DOHH2 (cell line): ENCODE data around the gene OSBPL10.

Experiments
- H3F3A ChIP-seq: fragments of 200-600 bp; sonication (generic), shearing (Covaris generic); 2 replicates; pipeline ENCODE4 v1.6.0; 2016; ENCODE audit warnings: antibody characterized with exemption, mild to moderate bottlenecking; ENCODE audit not compliant: control insufficient read depth, insufficient read depth
- H3K27ac ChIP-seq: fragments of 200-600 bp; sonication (generic); 2 replicates; pipeline ENCODE4 v1.5.1; 2014; ENCODE audit warnings: low read depth, mild to moderate bottlenecking, low read length, moderate library complexity
- H3K27me3 ChIP-seq: fragments of 200-600 bp; sonication (generic); 2 replicates; pipeline ENCODE4 v1.6.1; 2014; ENCODE audit warnings: mild to moderate bottlenecking, low read length, mixed read lengths; ENCODE audit not compliant: control insufficient read depth
- H3K36me3 ChIP-seq: fragments of 200-600 bp; sonication (generic); 2 replicates; pipeline ENCODE4 v1.6.1; 2014; ENCODE audit warnings: mild to moderate bottlenecking, low read length, moderate library complexity, mixed read lengths; ENCODE audit not compliant: control insufficient read depth
- H3K4me1 ChIP-seq: fragments of 200-600 bp; sonication (generic); 2 replicates; pipeline ENCODE4 v1.6.1; 2014; ENCODE audit warnings: mild to moderate bottlenecking, low read length, mixed read lengths; ENCODE audit not compliant: control insufficient read depth
- H3K4me2 ChIP-seq: fragments of 200-600 bp; sonication (generic); 2 replicates; pipeline ENCODE4 v1.6.0; 2014; ENCODE audit warnings: mild to moderate bottlenecking, low read length, moderate library complexity
- H3K4me3 ChIP-seq: fragments of 200-600 bp; sonication (generic); 2 replicates; pipeline ENCODE4 v1.5.1; 2014; ENCODE audit warnings: mild to moderate bottlenecking, low read length, mixed read lengths
- H3K79me2 ChIP-seq: fragments of 200-600 bp; sonication (generic); 2 replicates; pipeline ENCODE4 v1.6.1; 2014; ENCODE audit warnings: mild to moderate bottlenecking, low read length, mixed read lengths; ENCODE audit not compliant: control insufficient read depth
- H3K9me2 ChIP-seq: fragments of 200-600 bp; sonication (generic); replicated peaks from 2 replicates; pipeline ENCODE4 v1.6.1; 2014; ENCODE audit warnings: mild to moderate bottlenecking, low read length, mixed read lengths; ENCODE audit not compliant: control insufficient read depth
- H3K9me3 ChIP-seq: fragments of 200-600 bp; sonication (generic); 2 replicates; pipeline ENCODE4 v1.6.1; 2014; ENCODE audit warnings: antibody characterized with exemption, low read length, mixed read lengths; ENCODE audit not compliant: control insufficient read depth, insufficient read depth
- H4K20me1 ChIP-seq: fragments of 200-600 bp; sonication (generic); 2 replicates; pipeline ENCODE4 v1.6.0; 2014; ENCODE audit warnings: low read depth, mild to moderate bottlenecking, antibody characterized with exemption, low read length, moderate library complexity; ENCODE audit not compliant: control insufficient read depth, insufficient read depth
- CTCF ChIP-seq: fragments of 200-600 bp; sonication (generic); IDR thresholded peaks from one replicate; pipeline ENCODE4 v1.5.1; 2014; ENCODE audit warnings: antibody characterized with exemption, mild to moderate bottlenecking, low read depth, low read length; ENCODE audit not compliant: poor library complexity, severe bottlenecking
- EZH2phosphoT487 ChIP-seq: fragments of 200-600 bp; sonication (generic); IDR thresholded peaks from 2 replicates; pipeline ENCODE4 v1.6.1; 2017; ENCODE audit warnings: borderline replicate concordance, mild to moderate bottlenecking, antibody characterized with exemption, low read length, moderate library complexity, mixed read lengths

Gene OSBPL10

DNA sequence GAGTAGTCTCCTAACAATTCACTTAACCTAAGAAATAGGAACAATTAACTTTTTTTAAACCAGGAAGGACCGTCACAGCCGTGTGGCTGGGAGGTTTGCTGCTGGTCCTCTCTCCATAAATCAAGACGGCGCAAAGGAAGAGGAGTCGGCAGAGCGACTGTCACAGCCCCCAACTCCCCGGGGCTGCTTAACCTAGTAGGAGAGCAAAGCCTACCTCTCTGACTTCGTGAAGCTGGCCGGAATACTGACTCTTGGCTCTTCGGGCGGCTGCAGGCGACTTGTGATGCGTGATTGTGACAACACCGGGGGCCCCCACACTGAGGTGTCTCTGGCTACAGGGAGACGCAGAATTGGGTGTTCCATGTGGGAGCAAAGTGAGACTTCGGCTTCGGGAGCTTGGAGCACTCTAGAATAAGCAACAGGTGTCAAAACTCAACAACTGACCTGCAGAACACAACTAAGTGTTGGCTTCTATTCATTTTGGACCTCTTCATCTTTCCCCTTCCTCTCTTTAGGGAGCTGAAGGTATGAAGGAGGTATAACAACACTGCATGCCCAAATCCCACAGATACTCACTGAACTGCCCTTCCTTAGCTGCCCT, 151.1 kb downstream of the OSBPL10 start:
- H3K79me2 ChIP-seq = peaks cover 58% of the 10 kb centered on the region
- no peaks in the 10 kb centered on the region for H4K20me1 ChIP-seq
- H3K4me3 ChIP-seq = no peak overlapping the region
- no peaks in the 10 kb centered on the region for H3F3A ChIP-seq
- peaks cover 46% of the 10 kb centered on the region for H3K36me3 ChIP-seq
- H3K4me2 ChIP-seq = no peak overlapping the region
- no peaks in the 10 kb centered on the region for H3K27me3 ChIP-seq
- H3K4me1 ChIP-seq = no peaks in the 10 kb centered on the region
- no peaks in the 10 kb centered on the region for H3K9me2 ChIP-seq
- H3K27ac ChIP-seq = no peak overlapping the region
- no peak for TF ChIP-seq CTCF
- TF ChIP-seq EZH2phosphoT487 = no peak
- no peaks in the 10 kb centered on the region for H3K9me3 ChIP-seq

- Histone ChIP-seq H3K9me3 (no peaks in the 10 kb centered on the region), H3F3A (no peaks in the 10 kb centered on the region), H4K20me1 (no peaks in the 10 kb centered on the region), H3K4me1 (no peaks in the 10 kb centered on the region), H3K27me3 (no peaks in the 10 kb centered on the region), H3K79me2 (peaks cover 53% of the 10 kb centered on the region), H3K36me3 (peaks cover 55% of the 10 kb centered on the region), H3K4me2 (no peak overlapping the region), H3K4me3 (no peak overlapping the region), H3K9me2 (no peaks in the 10 kb centered on the region), H3K27ac (no peak overlapping the region)
- no peak for TF ChIP-seq CTCF
- TF ChIP-seq EZH2phosphoT487 = no peak
These were observed 152.1 kb downstream of the OSBPL10 start for GRCh38 chr3:31829010-31829409.

DNA sequence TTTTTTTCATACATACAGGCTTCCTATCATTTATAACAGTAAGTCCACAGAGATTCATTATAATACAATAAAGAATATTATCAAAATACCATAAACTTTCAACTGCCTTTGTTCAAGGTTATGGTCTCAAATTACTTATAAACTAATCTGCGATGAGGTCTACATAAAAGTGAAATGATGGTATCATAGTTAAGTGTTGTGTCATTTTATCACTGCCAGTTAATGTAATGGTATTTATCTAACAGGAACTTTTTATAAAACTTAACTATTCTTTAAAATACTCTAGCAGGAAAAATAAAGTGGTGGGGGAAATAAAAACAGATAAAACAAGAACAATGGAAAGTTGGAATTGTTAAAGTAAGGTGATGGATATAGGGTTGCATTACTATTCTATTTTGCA, 153.1 kb downstream of the OSBPL10 start:
- H3F3A ChIP-seq = no peaks in the 10 kb centered on the region
- TF ChIP-seq EZH2phosphoT487 (no peak), CTCF (no peak)
- H4K20me1 ChIP-seq = no peaks in the 10 kb centered on the region
- H3K36me3 ChIP-seq = peaks cover 58% of the 10 kb centered on the region
- no peaks in the 10 kb centered on the region for H3K9me3 ChIP-seq
- H3K9me2 ChIP-seq = no peaks in the 10 kb centered on the region
- no peak overlapping the region for H3K4me3 ChIP-seq
- no peaks in the 10 kb centered on the region for H3K4me1 ChIP-seq
- no peaks in the 10 kb centered on the region for H3K27me3 ChIP-seq
- H3K79me2 ChIP-seq = peaks cover 46% of the 10 kb centered on the region
- H3K27ac ChIP-seq = no peak overlapping the region
- no peak overlapping the region for H3K4me2 ChIP-seq
